ENCODE measurements around the gene BABAM2.

BABAM2 gene

DNA sequence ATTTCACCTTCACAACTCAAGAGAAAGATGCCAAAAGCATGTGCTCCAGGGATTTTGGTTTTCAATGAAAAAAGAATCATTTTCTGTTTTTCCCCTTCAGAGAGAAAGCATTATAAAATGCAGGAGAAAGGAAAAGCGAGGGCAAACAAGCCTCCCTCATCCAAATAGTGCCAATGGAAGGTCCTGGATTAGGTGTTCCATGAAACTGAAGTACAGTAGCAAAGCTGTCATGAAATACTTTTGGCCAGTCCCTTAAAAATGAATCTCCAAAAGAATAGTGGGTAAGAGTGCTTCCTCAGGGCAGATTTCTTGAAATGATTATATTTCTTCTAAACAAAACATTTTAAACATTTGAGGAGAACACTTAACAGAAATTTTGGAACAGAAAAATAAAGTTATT lies 320.0 kb downstream of the BABAM2 start:
- Histone ChIP-seq H3K27ac (ENCODE audit: low read length) (no peak overlapping the region), H3K4me1 (ENCODE audit: insufficient read depth, low read length) (no peaks in the 10 kb centered on the region), H3K4me3 (ENCODE audit: low read depth in 1 of 2, low read length in 2 of 2) (no peak overlapping the region), H3K36me3 (ENCODE audit: insufficient read depth, low read length) (no peaks in the 10 kb centered on the region), H3K9me3 (ENCODE audit: insufficient read depth, low read length, severe bottlenecking) (no peaks in the 10 kb centered on the region), H3K79me2 (ENCODE audit: insufficient read depth, low read length) (no peaks in the 10 kb centered on the region), H3K9ac (ENCODE audit: low read depth, low read length) (no peak overlapping the region), H4K20me1 (ENCODE audit: insufficient read depth, low read length) (no peaks in the 10 kb centered on the region), H3K4me2 (ENCODE audit: insufficient read depth, low read length) (no peak overlapping the region), H3K27me3 (ENCODE audit: insufficient read depth, low read length, poor library complexity) (no peaks in the 10 kb centered on the region), H2AFZ (ENCODE audit: low read depth, low read length) (no peak overlapping the region)
- ATAC-seq (ENCODE audit: insufficient read depth, low read depth) (no peak), DNase-seq (no peak)
- TF ChIP-seq, protein P1, sequence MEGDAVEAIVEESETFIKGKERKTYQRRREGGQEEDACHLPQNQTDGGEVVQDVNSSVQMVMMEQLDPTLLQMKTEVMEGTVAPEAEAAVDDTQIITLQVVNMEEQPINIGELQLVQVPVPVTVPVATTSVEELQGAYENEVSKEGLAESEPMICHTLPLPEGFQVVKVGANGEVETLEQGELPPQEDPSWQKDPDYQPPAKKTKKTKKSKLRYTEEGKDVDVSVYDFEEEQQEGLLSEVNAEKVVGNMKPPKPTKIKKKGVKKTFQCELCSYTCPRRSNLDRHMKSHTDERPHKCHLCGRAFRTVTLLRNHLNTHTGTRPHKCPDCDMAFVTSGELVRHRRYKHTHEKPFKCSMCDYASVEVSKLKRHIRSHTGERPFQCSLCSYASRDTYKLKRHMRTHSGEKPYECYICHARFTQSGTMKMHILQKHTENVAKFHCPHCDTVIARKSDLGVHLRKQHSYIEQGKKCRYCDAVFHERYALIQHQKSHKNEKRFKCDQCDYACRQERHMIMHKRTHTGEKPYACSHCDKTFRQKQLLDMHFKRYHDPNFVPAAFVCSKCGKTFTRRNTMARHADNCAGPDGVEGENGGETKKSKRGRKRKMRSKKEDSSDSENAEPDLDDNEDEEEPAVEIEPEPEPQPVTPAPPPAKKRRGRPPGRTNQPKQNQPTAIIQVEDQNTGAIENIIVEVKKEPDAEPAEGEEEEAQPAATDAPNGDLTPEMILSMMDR (IDR thresholded peaks at IDR 0.05; ENCODE audit: borderline replicate concordance, extremely low read depth, low read length, poor library complexity, severe bottlenecking): no peak
- no peak for TF ChIP-seq EZH2 (IDR thresholded peaks at IDR 0.05; ENCODE audit: borderline replicate concordance, low read depth, low read length, severe bottlenecking)

DNA sequence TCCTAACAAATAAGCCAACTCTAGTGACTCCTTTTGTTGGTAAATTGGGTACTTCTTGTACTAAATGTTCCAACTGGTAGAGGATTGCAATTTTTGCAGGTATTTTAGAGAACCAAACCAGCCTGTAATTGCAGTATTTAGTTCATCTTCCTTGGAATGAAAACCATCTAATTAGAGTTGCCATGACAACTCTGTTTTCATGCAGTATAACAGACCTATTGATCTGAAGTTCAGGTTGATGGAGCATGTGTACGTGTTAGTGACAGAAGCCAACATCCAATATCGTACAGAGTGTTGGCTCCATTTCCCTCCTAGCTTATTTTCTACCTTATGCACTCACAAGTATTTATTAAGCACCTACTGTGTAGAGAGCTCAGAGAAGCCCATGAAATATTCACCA lies 325.8 kb downstream of the BABAM2 start:
- ATAC-seq (ENCODE audit: insufficient read depth, low read depth) (no peak), DNase-seq (no peak)
- no peak overlapping the region for H3K4me2 ChIP-seq (ENCODE audit: insufficient read depth, low read length)
- H3K9ac ChIP-seq (ENCODE audit: low read depth, low read length): no peak overlapping the region
- no peak overlapping the region for H3K27ac ChIP-seq (ENCODE audit: low read length)
- H3K36me3 ChIP-seq (ENCODE audit: insufficient read depth, low read length): no peaks in the 10 kb centered on the region
- no peaks in the 10 kb centered on the region for H3K9me3 ChIP-seq (ENCODE audit: insufficient read depth, low read length, severe bottlenecking)
- TF ChIP-seq, protein P1 (IDR thresholded peaks at IDR 0.05; ENCODE audit: borderline replicate concordance, extremely low read depth, low read length, poor library complexity, severe bottlenecking): no peak
- TF ChIP-seq EZH2 (IDR thresholded peaks at IDR 0.05; ENCODE audit: borderline replicate concordance, low read depth, low read length, severe bottlenecking): no peak
- H3K4me1 ChIP-seq (ENCODE audit: insufficient read depth, low read length): no peaks in the 10 kb centered on the region
- H3K4me3 ChIP-seq (ENCODE audit: low read depth in 1 of 2, low read length in 2 of 2): no peak overlapping the region
- H2AFZ ChIP-seq (ENCODE audit: low read depth, low read length): no peak overlapping the region
- H3K27me3 ChIP-seq (ENCODE audit: insufficient read depth, low read length, poor library complexity): no peaks in the 10 kb centered on the region
- H4K20me1 ChIP-seq (ENCODE audit: insufficient read depth, low read length): no peaks in the 10 kb centered on the region
- no peaks in the 10 kb centered on the region for H3K79me2 ChIP-seq (ENCODE audit: insufficient read depth, low read length)

DNA sequence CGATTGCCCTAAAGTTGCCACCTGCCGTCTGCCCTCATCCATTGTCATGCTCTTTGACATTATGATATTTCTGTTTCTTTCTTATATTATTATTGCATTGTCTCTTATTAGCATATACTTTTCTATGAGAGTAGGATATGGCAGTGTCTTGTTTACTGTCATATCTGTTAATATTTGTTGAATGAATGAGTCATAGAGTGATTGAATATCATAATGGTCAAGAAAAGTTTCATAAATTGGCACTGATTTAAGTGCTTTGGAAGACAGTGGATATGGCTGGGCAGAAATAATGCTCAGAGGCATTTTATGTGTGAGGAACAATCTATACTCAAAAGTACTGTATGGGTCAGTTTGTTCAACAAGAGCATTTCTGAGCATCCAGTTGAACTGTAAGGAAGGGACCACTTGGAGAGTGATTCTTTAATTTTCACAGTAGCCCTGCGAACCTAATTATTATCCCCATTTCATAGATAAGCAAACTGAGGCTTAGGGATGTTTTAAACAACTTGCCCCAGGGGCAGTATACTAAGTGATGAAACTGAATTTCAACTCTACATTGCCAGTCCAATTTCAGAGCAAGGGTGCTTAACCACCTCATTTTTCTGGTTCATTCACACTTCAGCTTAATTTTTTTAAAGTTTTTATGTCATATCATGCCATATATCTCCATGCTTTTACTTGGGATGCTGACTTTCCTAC lies 326.7 kb downstream of the BABAM2 start:
- no peak for ATAC-seq (ENCODE audit: insufficient read depth, low read depth)
- no peaks in the 10 kb centered on the region for H4K20me1 ChIP-seq (ENCODE audit: insufficient read depth, low read length)
- H3K4me3 ChIP-seq (ENCODE audit: low read depth in 1 of 2, low read length in 2 of 2): no peak overlapping the region
- no peak overlapping the region for H3K4me2 ChIP-seq (ENCODE audit: insufficient read depth, low read length)
- no peaks in the 10 kb centered on the region for H3K36me3 ChIP-seq (ENCODE audit: insufficient read depth, low read length)
- TF ChIP-seq, protein P1 (IDR thresholded peaks at IDR 0.05; ENCODE audit: borderline replicate concordance, extremely low read depth, low read length, poor library complexity, severe bottlenecking): no peak
- TF ChIP-seq EZH2 (IDR thresholded peaks at IDR 0.05; ENCODE audit: borderline replicate concordance, low read depth, low read length, severe bottlenecking): no peak
- H3K27ac ChIP-seq (ENCODE audit: low read length): no peak overlapping the region
- no peaks in the 10 kb centered on the region for H3K4me1 ChIP-seq (ENCODE audit: insufficient read depth, low read length)
- no peaks in the 10 kb centered on the region for H3K9me3 ChIP-seq (ENCODE audit: insufficient read depth, low read length, severe bottlenecking)
- H3K79me2 ChIP-seq (ENCODE audit: insufficient read depth, low read length): no peaks in the 10 kb centered on the region
- no peaks in the 10 kb centered on the region for H3K27me3 ChIP-seq (ENCODE audit: insufficient read depth, low read length, poor library complexity)
- H2AFZ ChIP-seq (ENCODE audit: low read depth, low read length): no peak overlapping the region
- no peak overlapping the region for H3K9ac ChIP-seq (ENCODE audit: low read depth, low read length)
- no peak for DNase-seq

All from DND-41 (cell line).